ENCODE data around the gene CHAF1B.
A peak's percentile ranks its signal among the peaks of the same experiment; 100 is the strongest.
"Not testable (repeated sequence)": the region's sequence is repeated elsewhere in the genome, so short reads cannot be mapped to it uniquely, and the experiment has no call there.

The CHAF1B gene

DNA sequence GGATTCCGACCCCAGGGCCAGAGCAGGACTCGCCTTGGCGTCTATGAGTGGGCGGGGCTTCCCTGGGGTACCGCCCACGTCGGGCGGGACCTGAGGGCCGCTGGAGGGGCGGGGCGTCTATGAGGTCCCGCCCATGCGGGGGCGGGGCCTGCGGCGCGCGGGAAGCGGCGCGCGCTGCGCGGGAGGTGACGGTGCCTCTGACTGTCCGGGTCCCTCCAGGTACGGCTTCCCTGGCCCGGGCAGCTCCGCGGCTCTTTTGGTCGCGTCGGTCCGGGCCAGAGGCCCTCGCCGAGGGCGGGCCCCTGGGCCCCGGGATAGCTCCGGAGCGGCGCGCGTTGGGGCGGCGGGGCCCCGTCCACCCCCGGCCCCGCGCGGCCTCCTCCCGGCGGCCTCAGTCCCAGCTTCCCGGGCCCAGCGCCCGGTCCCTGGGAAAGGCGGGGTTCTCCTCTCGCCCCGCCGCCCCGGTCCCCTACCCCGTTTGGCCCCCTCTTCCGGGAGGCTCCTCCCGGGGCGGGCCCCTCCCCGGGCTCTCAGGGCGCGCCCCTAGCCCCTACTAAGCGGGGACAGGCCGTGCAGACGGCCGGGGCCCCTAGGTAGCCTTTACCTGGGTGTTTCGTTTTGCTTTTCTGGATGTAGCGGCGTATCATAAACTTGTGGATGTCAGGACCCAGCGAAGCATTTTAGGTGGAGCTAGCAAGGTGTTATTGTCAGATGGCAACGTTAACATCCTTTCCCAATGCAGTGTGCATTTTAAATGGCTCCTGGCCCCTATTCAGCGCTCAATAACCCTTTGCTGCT lies at the start of gene CHAF1B:
Gene CHAF1B (plus strand): TSS at position 160 of the 798 bp plus-strand sequence. CDS start 745 bp downstream, outside the sequence.
- peak; percentile 78 for DNase-seq

DNA sequence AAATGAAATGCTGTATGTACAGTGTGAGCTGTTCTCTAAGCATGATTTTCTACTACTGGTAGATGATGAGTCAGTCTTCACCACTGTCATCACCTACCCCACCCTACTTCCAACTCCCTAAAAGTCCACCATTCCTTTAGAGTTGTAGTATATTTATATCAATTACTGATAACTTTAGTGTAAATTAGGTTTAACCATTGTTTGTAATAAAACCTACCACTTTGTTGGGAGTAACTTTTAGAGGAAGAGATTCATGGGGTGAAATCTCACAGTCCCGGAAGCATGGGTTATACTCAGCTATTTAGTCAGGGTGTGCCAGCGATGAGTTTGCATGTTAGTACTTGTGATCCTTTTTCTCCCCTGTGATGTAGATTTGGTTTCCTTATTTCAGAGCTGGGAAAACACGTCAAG lies 48.1 kb upstream of the CHAF1B start:
- DNase-seq = no peak

DNA sequence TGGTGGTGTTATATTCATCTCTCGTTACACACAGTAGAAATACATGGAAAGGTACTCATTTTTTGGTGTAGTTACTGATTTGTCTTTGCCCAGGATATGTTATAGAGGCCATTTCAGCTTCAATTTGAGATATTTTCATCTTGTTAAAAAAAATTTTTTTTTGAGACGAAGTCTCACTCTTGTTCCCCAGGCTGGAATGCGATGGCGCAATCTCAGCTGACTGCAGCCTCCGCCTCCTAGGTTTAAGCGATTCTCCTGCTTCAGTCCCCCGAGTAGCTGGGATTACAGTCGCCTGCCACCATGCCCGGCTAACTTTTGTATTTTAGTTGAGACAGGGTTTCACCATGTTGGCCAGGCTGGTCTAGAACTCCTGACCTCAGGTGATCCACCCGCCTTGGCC lies 46.2 kb upstream of the CHAF1B start:
- DNase-seq = no peak

DNA sequence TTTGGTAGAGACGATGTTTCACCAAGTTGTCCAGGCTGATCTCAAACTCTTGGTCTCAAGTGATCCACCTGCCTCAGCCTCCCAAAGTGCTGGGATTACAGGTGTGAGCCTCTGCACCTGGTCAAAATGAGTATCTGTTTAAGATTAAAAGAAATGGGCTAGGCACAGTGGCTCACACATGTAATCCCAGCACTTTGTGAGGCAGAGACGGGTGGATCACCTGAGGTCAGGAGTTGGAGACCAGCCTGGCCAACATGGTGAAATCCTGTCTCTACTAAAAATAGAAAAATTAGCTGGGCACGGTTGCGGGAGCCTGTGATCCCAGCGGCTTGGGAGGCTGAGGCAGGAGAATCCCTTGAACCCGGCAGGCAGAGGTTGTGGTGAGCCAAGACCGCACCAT lies 42.6 kb upstream of the CHAF1B start:
- not testable (repeated sequence) for DNase-seq

DNA sequence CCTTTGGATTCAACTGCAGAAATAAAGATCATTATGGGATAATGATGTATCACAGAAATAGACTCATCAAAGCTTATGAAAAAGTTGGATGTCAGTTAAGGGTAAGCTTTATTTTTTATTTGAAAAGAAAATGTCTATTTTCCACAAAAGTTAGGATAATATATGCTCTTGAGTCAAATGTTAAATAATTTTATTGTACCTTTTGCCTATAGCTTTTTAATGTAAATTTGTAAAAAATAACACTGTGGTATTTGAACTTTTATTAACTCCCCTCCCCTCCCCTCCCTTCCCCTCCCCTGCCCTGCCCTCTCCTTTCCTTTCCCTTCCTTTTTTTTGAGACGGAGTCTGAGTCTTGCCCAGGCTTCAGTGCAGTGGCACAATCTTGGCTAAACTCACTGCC lies 40.3 kb upstream of the CHAF1B start:
- DNase-seq = no peak

DNA sequence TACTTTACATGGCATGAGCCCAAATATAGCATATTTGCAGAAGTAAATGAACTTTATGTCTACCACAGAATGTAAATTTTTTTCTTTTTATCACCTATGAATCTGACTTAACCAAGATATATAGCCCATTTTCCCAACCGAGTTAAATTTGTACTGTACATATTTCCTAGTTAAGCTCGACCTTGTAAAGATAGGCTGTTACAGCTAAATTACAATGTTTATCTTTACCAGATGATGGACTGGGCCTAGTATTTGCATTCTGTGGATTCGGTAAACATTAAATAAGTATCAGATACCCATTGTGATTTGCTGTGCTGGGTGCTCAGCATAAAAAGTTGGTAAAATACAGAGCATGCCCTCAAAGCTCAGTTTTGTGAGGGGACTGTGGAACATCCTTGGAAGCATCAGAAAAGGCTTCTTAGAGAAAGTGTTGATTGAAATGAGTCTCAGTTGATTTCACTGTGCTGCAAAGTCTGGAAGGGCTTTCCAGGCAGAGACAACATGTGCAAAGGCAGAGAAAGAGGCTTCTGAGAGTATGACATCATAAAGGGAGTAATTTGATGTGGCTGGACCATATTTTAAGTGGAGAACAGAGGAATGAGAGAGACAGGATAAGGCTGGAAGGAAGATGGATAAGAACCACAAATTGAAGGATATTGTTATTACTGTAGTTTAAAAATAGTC lies 37.8 kb upstream of the CHAF1B start:
- DNase-seq = no peak

DNA sequence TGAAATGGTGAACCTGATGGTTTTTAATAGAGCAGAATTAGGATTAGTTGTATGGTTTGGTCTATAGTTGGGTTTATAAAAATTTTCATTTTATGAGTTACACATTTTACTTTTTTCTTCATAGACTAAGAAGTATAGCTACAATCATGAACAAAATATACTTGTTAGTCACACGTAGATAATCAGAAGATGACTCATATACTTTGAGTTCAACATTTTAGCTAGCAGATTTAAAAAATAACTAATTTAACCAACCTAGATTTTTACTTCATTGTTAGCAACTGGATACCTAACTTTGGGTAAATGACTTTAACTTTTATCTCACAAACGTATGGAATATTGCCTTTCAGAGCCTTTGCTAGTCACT lies 37.2 kb upstream of the CHAF1B start:
- DNase-seq = no peak

DNA sequence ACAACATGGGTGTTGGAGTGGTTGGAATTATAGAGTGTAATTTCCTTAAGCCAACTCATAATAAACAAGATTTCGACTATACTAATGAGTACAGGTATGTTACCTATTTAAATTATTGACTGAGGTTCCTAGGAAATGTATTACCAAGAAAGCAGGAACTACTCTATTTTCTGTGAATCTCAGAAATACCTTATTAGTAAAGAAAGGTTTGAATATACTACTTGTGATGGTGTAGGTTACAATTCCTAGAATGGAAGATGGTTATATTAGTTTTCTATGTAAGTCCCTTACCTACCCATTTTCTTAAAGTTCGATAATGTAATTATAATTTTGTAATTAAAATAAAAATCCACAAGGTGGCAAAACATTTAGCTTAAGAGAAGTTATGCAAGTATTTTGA lies 35.9 kb upstream of the CHAF1B start:
- DNase-seq = no peak

DNA sequence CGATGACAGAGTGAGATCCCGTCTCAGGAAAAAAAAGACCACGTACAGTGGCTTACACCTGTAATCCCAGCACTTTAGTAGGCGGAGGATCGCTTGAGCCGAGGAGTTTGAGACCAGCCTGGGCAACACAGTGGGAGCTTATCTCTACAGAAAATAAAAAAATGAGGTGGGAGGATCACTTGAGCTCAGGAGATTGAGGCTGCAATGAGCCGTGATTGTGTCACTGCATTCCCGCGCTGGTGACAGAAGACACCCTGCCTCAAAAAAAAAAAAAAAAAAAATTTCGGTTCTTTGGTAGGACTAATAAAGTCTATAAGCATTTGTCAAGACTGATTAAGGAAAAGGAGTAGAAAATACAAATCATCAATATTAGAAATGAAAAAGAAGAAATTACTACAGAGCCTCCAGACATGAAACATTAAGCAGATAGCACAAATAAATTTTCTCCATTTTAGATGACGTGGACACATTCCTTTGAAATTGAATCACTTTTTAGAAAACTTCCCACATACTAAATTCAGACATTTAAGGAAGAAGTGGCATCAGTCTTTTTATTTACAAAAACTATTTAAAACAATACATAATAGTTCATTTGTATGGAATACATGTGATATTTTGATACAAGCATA lies 34.8 kb upstream of the CHAF1B start:
- DNase-seq = no peak

DNA sequence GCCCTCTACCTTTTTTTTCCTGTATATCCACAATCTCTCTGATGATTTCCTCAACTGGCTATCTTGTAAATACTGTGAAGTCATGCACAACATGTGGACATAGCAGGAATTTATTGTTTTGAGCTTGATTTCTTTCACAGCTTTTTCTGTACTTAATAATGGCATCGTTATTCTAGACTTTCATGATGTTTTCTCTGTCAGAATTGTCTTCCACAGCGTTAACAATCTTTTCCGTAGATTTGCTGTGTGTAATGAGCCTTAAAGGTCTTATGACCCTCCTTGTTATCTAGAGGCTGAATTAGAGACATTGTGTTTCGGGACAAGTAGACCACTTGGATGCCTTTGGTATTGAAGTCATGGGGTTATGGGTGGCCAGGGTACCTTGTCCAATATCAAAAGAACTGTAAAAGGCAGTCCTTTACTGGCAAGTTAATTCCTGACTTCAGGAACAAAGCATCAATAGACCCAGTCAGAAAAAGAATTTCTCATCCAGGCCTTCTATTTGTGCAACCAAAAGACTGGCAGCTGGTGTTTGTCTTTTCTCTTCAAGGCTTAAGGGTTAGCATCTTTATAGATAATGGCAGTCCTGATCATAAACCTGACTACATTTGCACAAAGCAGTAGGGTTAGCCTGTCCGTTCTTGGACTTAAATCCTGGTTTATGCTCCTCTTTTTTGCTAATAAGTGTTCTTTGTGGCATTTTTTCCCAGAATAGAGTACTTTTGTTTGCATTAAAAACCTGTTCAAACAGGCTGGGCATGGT lies 30.1 kb upstream of the CHAF1B start:
- DNase-seq = no peak

DNA sequence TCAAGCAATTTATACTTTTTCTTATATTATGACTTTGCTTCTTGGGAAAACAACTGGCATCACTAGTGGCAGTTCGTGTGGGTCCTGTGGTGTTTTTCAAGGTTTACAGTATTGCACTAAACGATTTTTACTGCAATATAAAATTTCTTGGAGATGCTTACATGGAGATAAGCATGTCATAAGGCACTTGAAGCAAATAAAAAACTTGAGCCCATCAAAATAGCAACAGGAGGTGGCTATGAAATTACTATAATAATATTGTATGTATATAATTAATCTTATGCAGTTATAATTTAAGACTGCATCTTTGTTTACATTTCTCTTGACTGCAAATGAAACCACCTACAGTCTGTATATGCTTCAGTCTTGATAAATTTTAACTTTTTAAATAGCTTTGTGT lies 29.3 kb upstream of the CHAF1B start:
- no peak for DNase-seq

DNA sequence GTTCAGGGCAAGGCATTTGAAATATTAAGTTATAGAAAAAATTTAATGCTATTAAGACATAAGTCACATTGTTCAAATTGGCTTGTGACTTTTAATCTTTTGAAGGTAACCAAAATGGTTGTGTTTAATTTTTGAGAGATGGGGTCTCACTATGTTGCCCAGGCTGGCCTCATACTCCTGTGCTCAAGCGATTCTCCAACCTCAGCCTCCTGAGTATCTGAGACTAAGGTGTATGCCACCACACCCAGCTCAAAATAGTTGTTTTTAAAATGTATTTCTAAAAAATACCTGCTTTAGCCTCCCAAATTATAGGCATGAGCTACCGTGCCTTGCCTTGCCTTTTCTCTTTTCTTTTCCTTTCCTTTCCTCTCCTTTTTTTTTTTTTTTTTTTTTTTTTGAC lies 26.0 kb upstream of the CHAF1B start:
- DNase-seq = no peak

DNA sequence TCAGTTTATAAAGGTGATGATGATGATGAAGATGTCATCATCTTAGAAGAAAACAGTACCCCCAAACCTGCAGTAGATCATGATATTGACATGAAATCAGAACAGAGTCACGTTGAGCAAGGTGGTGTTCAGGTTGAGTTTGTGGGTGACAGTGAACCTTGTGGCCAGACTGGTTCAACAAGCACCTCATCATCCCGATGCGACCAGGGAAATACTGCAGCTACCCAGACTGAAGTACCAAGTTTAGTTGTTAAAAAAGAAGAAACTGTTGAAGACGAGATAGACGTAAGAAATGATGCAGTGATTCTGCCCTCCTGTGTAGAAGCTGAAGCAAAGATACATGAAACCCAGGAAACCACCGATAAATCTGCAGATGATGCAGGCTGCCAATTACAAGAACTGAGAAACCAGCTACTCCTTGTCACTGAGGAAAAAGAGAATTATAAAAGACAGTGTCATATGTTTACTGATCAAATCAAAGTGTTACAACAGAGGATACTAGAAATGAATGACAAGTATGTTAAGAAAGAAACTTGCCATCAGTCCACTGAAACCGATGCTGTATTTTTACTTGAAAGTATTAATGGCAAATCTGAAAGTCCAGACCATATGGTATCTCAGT lies 16.0 kb upstream of the CHAF1B start:
- no peak for DNase-seq

DNA sequence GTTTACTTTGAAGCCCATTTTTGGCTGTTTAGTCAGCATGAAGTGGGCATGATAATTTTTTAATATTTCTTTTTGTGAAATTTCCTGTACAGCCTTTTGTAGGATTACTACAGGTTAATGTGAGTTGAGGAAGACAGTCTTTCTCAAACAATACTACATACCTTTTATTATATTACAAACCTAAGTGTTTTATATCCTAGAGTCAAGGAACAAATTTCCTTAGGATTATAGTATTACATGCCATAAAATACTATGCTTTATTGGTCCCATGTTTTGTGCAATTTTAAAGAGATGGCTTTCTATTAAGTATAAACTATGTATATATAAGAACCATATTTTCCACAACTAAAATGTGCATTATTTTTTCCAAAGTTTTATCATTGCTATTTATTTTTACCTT lies 9.2 kb upstream of the CHAF1B start:
- DNase-seq = no peak

DNA sequence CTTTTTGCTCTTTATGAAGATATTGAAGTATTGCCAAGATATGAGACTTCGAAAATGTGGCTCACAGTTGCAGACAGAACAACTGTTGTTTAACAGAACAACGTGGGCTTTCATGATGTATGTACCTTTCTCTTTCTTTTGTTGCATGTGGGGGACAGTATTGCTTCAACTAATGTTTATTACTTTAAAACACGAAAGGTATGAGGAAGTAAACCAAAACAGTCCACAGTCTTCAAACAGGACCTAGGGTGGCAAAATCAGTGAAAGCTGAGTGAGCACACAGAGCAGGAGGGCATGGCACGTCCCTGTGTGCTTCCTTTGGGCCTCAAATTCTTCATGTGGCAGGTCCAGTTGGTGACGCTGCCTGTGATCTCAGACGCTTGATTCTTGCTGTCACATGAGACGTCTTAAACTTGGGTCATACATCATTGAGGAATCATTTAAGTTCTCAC lies 7.8 kb upstream of the CHAF1B start:
- no peak for DNase-seq

DNA sequence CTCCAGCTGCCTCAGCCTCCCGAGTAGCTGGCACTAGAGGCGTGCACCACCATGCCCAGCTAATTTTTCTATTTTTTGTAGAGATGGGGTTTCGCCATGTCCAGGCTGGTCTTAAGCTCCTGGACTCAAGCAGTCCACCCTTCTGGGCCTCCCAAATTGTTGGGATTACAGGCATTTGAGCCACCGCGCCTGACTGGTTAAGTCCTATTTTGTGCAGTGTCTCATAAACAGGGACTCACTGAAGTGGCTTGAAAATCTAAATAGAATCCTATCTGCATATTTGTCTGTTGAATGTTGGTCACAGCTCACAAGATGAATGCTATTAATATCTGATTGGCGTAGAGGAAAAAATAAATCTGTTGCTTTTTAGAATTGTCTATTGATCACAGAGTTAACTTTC lies 5.9 kb upstream of the CHAF1B start:
- DNase-seq = no peak

DNA sequence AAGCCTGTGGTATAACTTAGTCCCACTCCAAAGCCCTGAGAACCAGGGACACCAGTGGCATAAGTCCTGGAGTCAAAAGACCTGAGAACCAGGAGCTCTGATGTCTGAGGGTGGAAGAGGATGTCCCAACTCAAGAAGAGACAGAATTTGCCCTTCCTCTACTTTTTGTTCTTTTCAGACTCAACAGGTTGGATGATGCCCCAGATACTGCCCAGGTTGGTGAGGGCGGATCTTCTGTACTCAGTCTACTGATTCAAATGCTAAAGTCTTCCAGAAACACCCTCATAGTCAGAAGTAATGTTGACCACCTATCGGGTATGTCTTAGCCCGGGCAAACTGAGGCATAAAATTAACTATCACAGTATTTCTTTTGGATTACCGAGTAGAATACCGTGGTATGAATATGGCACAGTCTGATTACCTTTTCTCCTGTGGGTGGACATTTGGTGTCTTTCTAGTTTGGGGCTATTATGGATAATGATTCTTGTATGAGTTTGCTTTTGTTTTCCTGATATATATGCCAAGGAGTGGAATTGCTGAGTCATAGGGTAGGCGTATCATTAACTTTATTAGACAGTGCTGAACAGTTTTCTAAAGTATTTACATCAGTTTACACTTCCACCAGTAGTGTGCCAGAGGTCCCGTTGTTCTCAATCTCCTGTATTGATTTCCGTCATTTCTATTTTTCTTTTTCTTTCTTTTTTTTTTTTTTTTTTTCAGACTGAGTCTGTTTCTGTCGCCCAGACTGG lies 3.2 kb upstream of the CHAF1B start:
- no peak for DNase-seq

DNA sequence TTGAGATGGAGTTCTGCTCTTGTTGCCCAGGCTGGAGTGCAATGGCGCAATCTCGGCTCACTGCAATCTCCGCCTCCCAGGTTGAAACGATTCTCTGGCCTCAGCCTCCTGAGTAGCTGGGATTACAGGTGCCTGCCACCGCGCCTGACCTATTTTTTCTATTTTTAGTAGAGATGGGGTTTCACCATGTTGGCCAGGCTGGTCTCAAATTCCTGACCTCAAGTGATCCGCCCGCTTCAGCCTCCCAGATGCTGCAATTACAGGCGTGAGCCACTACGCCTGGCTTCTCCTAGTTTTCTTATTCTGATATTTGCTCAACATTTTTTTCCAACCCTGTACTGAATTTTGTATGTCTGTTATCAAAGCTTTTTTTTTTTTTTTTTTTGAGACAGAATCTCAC lies 2.5 kb upstream of the CHAF1B start:
- DNase-seq = not testable (repeated sequence)

DNA sequence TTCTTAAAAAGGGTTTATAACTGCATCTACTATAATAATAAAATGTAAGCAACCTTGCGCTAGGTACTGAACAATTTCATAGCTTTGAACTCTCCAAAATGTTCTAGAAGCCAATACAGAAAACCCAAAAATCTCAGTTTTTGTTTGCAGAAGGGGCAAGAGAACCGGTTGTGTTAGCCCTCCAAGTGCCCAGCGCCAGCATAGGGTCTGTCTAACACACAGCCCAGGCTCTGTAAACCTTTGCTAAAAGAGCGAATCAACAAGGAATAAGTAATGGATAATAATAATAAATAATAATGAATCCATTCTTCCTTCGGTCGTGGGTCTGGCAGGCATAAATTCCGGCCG lies 333 bp upstream of the CHAF1B start:
- DNase-seq = no peak

DNA sequence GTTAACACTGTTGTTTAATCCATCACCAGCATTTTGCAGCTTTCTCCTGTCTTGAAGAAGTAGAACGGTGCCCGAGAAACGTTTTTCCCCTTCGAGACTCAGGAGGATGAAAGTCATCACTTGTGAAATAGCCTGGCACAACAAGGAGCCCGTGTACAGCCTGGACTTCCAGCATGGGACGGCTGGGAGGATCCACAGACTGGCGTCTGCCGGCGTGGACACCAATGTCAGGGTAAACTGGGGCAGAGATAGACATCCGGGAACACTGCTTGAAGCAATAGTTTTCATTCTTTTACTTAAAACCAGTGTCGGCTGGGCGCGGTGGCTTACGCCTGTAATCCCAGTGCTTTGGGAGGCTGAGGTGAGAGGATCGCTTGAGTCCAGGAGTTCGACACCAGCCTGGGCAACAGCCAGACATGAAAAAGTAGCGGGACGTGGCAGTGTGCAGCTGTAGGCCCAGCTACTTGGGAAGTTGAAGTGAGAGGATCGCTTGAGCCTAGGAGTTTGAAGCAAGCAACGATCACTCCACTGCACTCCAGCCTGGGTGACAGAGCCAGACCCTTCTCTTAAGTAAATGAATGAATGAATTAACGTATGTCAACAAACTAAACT lies 945 bp downstream of the CHAF1B start:
- DNase-seq = no peak

DNA sequence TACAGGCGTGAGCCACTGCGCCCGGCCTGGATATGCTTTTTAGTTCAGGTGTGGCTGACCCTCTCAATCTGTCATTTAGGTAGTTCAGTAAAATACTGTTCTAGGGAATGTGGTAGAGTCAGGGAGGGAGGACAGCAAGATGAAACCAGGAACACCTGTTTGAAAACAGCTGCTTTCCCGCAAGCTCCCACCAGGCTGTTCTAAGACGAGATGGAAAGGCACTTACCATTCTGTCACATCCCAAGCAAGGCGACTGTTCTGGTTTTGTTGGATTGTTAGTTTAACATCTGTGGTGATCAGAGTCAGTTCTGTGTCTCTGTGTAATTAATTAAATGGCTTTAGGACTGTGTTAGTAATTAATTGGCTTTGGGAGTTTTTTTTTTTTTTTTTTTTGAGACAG lies 2.9 kb downstream of the CHAF1B start:
- no peak for DNase-seq

DNA sequence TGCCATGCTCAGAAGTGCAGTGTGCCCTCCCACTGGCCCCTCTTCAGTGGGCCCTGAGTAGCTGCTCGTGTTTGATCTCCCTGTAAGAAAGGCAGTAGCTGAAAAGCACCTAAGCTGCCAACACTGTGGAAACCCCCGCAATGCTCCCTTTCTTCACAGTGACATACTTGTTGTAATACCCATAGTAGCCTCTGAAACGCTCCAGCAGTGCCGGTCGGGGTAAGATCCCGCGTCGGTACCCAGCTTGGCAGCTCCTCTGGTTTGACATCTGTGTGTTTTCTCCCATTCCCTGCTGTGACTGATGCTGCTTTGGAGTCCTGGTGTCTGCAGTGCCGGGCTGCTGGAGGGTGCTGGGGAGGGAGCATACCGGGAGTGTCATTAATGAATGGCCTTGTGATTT lies 3.6 kb downstream of the CHAF1B start:
- no peak for DNase-seq
